C4-2B (cell line): ENCODE data around the gene FDXR.

Experiments used
- H3K27ac ChIP-seq: fragments of 450-650 bp; 2 replicates; pipeline ENCODE4 v1.5.1; 2017
- ZFX ChIP-seq: fragments of 450-650 bp; IDR thresholded peaks from 2 replicates; pipeline ENCODE4 v1.6.1; 2017
- TF ChIP-seq, protein P1 (sequence below): fragments of 450-650 bp; conservative IDR thresholded peaks from 2 replicates; pipeline ENCODE4 v1.5.1; 2017; ENCODE audit warnings: mild to moderate bottlenecking

FDXR gene

DNA sequence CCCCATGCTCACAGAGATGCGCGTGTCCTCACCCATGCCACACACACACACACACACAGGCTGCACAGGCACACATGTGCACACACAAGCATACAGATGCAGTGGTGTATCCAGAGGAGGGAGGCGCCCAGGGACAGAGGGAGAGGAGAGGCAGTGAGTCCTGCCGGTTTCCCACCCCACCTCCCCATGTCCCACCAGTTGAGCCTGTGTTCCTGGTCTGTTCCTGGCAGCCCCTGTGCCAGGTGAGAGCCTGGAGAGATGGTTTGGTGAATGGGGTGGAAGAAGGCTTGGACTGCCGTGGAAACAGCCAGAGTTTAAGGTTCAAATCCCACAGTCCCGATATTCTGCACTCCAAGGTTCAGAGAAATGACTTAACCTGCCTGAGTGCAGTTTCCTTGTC is 30.9 kb upstream of the FDXR start:
- TF ChIP-seq, protein P1, sequence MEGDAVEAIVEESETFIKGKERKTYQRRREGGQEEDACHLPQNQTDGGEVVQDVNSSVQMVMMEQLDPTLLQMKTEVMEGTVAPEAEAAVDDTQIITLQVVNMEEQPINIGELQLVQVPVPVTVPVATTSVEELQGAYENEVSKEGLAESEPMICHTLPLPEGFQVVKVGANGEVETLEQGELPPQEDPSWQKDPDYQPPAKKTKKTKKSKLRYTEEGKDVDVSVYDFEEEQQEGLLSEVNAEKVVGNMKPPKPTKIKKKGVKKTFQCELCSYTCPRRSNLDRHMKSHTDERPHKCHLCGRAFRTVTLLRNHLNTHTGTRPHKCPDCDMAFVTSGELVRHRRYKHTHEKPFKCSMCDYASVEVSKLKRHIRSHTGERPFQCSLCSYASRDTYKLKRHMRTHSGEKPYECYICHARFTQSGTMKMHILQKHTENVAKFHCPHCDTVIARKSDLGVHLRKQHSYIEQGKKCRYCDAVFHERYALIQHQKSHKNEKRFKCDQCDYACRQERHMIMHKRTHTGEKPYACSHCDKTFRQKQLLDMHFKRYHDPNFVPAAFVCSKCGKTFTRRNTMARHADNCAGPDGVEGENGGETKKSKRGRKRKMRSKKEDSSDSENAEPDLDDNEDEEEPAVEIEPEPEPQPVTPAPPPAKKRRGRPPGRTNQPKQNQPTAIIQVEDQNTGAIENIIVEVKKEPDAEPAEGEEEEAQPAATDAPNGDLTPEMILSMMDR, result no peak
- no peak for TF ChIP-seq ZFX
- H3K27ac ChIP-seq, result no peak overlapping the region

DNA sequence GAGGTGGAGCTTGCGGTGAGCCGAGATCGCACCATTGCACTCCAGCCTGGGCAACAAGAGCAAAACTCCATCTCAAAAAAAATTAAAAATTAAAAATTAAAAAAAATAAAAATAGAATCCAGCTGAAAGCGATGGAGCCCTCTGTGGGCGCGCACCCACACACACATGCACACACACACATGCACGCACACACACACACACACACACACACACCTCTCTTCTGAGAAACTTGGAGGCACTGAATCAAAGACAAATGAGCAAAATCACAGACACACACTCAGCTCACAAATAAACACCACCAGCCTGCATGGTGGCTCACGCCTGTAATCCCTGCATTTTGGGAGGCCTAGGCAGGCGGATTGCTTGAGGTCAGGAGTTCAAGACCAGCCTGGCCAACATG is 30.2 kb upstream of the FDXR start:
- H3K27ac ChIP-seq, result no peak overlapping the region
- no peak for TF ChIP-seq ZFX
- TF ChIP-seq, protein P1, result no peak

DNA sequence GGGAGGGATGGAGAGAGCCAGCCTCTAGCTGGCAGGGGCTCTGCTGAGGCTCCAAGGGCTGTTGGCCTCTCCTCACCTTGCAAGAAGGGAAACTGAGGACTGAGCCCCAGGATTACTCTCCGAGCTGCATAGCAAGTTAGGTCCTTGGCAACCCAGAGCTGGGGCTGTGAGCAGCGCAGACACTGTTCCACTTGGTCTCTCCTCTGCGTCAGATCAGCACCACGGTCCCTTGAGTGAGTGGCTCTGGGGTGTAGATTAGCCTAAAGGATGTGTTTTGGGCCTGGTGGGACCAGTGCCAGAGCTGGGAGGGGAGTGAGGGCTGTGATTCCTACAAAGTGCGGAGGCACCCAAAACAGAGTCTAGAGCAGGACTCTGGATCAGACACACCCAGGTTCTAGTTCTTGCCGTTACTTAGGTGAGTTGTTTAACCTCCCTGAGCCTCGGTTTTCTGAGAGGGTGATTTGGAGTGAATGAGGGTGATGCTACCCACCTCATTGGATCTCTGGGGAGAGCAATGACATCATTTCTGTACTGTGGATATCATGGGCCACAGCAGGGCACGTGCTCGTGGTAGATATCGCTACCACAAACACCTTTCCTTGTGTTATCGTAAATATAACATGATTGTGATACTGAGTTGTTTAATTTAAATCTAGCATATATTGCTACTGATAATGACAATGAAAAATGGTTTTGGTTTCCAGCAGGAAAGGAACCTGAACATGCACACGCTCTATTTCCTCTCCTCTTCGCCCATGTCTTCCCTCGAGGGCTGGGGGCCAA is 28.8 kb upstream of the FDXR start:
- no peak overlapping the region for H3K27ac ChIP-seq
- TF ChIP-seq, protein P1, result no peak
- no peak for TF ChIP-seq ZFX

DNA sequence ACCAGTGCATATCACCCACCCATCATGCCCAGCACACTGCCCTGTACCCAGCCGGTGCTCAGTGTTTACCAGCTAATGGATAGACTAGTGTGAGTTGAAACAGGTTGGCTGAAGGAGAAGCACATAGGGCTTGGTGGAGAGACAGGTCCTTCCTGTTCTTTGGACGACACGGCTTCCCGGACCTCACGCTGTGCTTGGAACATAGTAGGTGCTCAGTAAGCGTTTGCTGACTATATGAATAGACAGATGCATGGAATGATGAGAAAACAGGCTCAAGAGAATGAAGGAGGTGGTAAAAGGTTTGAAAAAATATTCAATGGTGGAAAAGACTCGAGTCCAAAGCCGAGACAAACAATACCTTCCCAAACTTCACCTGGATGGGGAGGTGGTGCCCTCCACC is 27.4 kb upstream of the FDXR start:
- TF ChIP-seq, protein P1, result no peak
- TF ChIP-seq ZFX, result no peak
- H3K27ac ChIP-seq, result no peak overlapping the region

DNA sequence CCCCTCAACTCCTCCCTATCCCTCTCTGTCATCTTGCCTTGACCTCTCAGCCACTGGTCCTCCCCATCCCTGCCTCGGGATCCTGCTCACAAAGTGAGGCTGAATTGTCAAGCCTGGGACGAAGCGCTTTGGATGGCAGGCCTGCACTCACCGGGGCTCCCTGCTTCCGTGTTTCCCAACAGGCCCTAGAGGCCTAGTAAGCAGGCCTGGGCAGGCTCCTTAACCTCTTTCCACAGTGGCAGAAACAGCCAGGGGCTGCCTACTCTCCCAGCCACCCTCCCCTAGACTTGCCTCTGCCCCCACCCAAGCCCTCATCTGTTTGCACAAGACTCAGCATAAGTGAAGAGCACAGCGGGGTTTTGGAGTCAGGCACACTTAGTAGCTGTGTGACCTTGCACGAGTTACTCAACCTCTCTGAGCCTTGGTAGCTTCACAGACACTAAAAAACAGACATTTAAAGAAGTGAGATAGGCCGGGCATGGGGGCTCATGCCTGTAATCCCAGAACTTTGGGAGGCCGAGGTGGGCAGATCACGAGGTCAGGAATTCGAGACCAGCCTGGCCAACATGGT is 25.7 kb upstream of the FDXR start:
- H3K27ac ChIP-seq, result no peak overlapping the region
- TF ChIP-seq, protein P1, result no peak
- TF ChIP-seq ZFX, result no peak

DNA sequence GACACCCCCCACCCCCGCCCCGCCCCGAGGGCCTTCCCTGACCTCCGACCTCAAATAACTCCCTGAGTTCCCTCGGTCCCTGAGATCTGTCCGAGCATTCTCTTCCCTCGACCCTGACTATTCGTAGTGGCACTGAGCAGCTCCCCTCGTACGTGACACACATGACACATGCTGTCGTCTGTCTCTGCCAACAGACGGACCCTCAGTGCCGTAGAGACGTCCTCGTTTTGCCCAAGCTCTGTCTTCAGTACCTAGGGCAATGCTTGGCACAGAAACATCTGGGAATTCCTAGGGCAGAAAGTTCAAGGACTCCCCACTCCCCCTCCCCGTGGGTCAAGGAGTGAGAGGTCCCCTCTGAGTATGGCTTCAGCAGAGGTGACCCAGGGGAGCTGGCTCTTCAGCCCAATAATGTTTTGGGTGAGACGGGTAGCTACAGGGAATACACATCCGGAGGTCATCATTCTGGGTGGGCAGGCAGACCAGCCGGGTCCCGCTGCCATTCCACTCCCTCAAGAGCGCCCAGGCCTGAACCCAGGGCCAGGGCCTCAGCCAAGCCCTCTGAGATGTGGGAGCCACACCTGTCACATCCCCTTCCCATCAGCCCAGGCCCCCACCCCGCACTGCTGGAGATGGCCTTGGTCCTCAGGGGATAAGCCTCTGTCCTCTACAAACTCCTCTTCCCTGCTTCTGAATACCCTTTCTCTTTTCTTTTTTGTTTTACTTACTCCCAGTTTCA is 21.3 kb upstream of the FDXR start:
- H3K27ac ChIP-seq, result no peak overlapping the region
- no peak for TF ChIP-seq ZFX
- TF ChIP-seq, protein P1, result no peak
